ENCODE results near the gene ZNF79. TPM values are rescaled to one million over a fixed set of nuclear protein-coding genes. Genes with fewer than 3 reads are reported as not detected.
A peak's percentile ranks its signal among the peaks of the same experiment; 100 is the strongest.

The ZNF79 gene
- total RNA-seq, 1 donor from 2014 or later, result 7.9 TPM

DNA sequence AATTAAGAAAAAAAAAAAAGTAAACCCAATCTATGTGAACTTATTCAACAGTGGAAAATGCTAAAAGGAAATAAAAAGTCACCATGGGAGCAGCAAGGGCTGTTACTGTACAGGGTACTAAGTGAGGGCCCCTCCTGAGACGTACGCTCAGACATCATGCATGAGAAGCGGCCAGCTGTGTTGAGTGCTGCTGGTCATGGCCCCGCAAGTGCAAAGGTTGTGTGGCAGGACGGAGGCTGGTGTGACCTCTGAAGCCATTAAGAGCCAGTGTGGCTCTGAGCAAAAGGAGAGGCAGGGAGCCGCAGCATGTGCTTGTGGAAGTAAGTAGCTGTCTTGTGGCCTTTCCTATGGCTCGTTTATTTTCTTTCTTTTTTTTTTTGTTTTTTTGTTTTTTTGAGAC lies 3.1 kb upstream of the ZNF79 start:
- TF ChIP-seq, protein P1, sequence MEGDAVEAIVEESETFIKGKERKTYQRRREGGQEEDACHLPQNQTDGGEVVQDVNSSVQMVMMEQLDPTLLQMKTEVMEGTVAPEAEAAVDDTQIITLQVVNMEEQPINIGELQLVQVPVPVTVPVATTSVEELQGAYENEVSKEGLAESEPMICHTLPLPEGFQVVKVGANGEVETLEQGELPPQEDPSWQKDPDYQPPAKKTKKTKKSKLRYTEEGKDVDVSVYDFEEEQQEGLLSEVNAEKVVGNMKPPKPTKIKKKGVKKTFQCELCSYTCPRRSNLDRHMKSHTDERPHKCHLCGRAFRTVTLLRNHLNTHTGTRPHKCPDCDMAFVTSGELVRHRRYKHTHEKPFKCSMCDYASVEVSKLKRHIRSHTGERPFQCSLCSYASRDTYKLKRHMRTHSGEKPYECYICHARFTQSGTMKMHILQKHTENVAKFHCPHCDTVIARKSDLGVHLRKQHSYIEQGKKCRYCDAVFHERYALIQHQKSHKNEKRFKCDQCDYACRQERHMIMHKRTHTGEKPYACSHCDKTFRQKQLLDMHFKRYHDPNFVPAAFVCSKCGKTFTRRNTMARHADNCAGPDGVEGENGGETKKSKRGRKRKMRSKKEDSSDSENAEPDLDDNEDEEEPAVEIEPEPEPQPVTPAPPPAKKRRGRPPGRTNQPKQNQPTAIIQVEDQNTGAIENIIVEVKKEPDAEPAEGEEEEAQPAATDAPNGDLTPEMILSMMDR (IDR thresholded peaks at IDR 0.05), result no peak
- H3K36me3 Mint-ChIP-seq (ENCODE audit: low read depth), result no peaks in the 10 kb centered on the region
- H3K9me3 Mint-ChIP-seq (ENCODE audit: low read depth), result no peaks in the 10 kb centered on the region
- no peak overlapping the region for H3K4me3 Mint-ChIP-seq (ENCODE audit: unreplicated experiment)
- H3K27ac Mint-ChIP-seq (ENCODE audit: unreplicated experiment), result no peak overlapping the region
- no peaks in the 10 kb centered on the region for H3K27me3 Mint-ChIP-seq (ENCODE audit: low read depth)
- DNase-seq (ENCODE audit: low spot score), result no peak
- H3K4me1 Mint-ChIP-seq (ENCODE audit: low read depth), result peaks cover 34% of the 10 kb centered on the region

GRCh38 chr9:127422133-127422782 lies 1.9 kb upstream of the ZNF79 start:
- peak overlapping the region; percentile 98 for H3K4me3 Mint-ChIP-seq (ENCODE audit: unreplicated experiment)
- no peaks in the 10 kb centered on the region for H3K36me3 Mint-ChIP-seq (ENCODE audit: low read depth)

GRCh38 chr9:127422787-127423186 lies 1.4 kb upstream of the ZNF79 start:
- Mint-ChIP-seq H3K36me3 (ENCODE audit: low read depth) (no peaks in the 10 kb centered on the region), H3K27me3 (ENCODE audit: low read depth) (no peaks in the 10 kb centered on the region), H3K4me1 (ENCODE audit: low read depth) (peaks cover 38% of the 10 kb centered on the region), H3K9me3 (ENCODE audit: low read depth) (no peaks in the 10 kb centered on the region), H3K4me3 (ENCODE audit: unreplicated experiment) (peak overlapping the region; percentile 98), H3K27ac (ENCODE audit: unreplicated experiment) (peak overlapping the region; percentile 99)
- no peak for DNase-seq (ENCODE audit: low spot score)
- TF ChIP-seq, protein P1 (IDR thresholded peaks at IDR 0.05), result no peak

More at GRCh38 chr9:127422133-127422782, 1.9 kb upstream of the ZNF79 start:
- DNase-seq (ENCODE audit: low spot score), result no peak
- TF ChIP-seq, protein P1 (IDR thresholded peaks at IDR 0.05), result no peak
- Mint-ChIP-seq H3K9me3 (ENCODE audit: low read depth) (no peaks in the 10 kb centered on the region), H3K4me1 (ENCODE audit: low read depth) (peaks cover 37% of the 10 kb centered on the region), H3K27me3 (ENCODE audit: low read depth) (no peaks in the 10 kb centered on the region), H3K27ac (ENCODE audit: unreplicated experiment) (no peak overlapping the region)

- Mint-ChIP-seq H3K4me1 (ENCODE audit: low read depth) (peaks cover 39% of the 10 kb centered on the region), H3K27me3 (ENCODE audit: low read depth) (no peaks in the 10 kb centered on the region), H3K27ac (ENCODE audit: unreplicated experiment) (peak overlapping the region; percentile 99), H3K9me3 (ENCODE audit: low read depth) (no peaks in the 10 kb centered on the region), H3K4me3 (ENCODE audit: unreplicated experiment) (peak overlapping the region; percentile 98), H3K36me3 (ENCODE audit: low read depth) (no peaks in the 10 kb centered on the region)
- TF ChIP-seq, protein P1 (IDR thresholded peaks at IDR 0.05), result no peak
- no peak for DNase-seq (ENCODE audit: low spot score)
These were observed 677 bp upstream of the ZNF79 start for GRCh38 chr9:127423476-127423933.

- H3K9me3 Mint-ChIP-seq (ENCODE audit: low read depth), result no peaks in the 10 kb centered on the region
- H3K27ac Mint-ChIP-seq (ENCODE audit: unreplicated experiment), result peak overlapping the region; percentile 99
- H3K4me3 Mint-ChIP-seq (ENCODE audit: unreplicated experiment), result peak overlapping the region; percentile 98
- peaks cover 2% of the 10 kb centered on the region for H3K36me3 Mint-ChIP-seq (ENCODE audit: low read depth)
- peaks cover 39% of the 10 kb centered on the region for H3K4me1 Mint-ChIP-seq (ENCODE audit: low read depth)
- TF ChIP-seq, protein P1 (IDR thresholded peaks at IDR 0.05), result peak; percentile 36
- DNase-seq (ENCODE audit: low spot score), result no peak
- H3K27me3 Mint-ChIP-seq (ENCODE audit: low read depth), result no peaks in the 10 kb centered on the region
These were observed 456 bp downstream of the ZNF79 start for GRCh38 chr9:127424676-127424999.
